SK-N-MC (cell line): ENCODE results near the gene MAML2.

Source experiments
- EZH2 ChIP-seq: fragments of 200-600 bp; sonication (generic); IDR thresholded peaks from one replicate; pipeline ENCODE4 v1.6.1; 2017; ENCODE audit warnings: antibody characterized with exemption
- FOXP2 ChIP-seq: optimal IDR thresholded peaks from 2 replicates; pipeline ENCODE3; 2011; ENCODE audit warnings: mild to moderate bottlenecking, moderate library complexity; ENCODE audit not compliant: insufficient read depth; ENCODE audit errors: extremely low read length, control extremely low read depth
- POLR2AphosphoS5 ChIP-seq: IDR thresholded peaks from 2 replicates; pipeline ENCODE4 v1.6.1; 2012; ENCODE audit warnings: mild to moderate bottlenecking, low read depth, low read length, borderline replicate concordance

- no peak for TF ChIP-seq POLR2AphosphoS5
- no peak for TF ChIP-seq EZH2
- no peak for TF ChIP-seq FOXP2
Observed at GRCh38 chr11:96126917-96127595, 215.9 kb downstream of the MAML2 start.
